AG09309 (cell line): Measurements from ENCODE around the gene PSME1.

Source experiments
- DNase-seq: peaks from one replicate; pipeline ENCODE4 v3.0.0-alpha.2; 2010; ENCODE audit warnings: low read depth
- H3K4me3 ChIP-seq: 2 replicates; pipeline ENCODE4 v1.5.1; 2011; ENCODE audit warnings: mild to moderate bottlenecking, low read depth, low read length, moderate library complexity; ENCODE audit not compliant: control insufficient read depth
- CTCF ChIP-seq: IDR thresholded peaks from 2 replicates; pipeline ENCODE4 v1.5.1; 2011; ENCODE audit warnings: mild to moderate bottlenecking, low read depth, low read length, inconsistent platforms; ENCODE audit not compliant: insufficient read depth, control insufficient read depth; ENCODE audit errors: missing control alignments

The PSME1 gene

GRCh38 chr14:24130380-24130716, 5.6 kb upstream of the PSME1 start, which contains the start of gene FITM1:
FITM1 (plus strand) TSS chr14:24130659; CDS start chr14:24131564, 905 bp downstream.
- no peak within 1 kb of the TSS for H3K4me3 ChIP-seq
- no peak for TF ChIP-seq CTCF
- no peak for DNase-seq

- no peak for DNase-seq
- H3K4me3 ChIP-seq: no peak overlapping the region
- no peak for TF ChIP-seq CTCF
Observed at GRCh38 chr14:24130717-24131548, 5.1 kb upstream of the PSME1 start.

- DNase-seq: no peak
- no peak for TF ChIP-seq CTCF
- H3K4me3 ChIP-seq: no peak overlapping the region
Observed at GRCh38 chr14:24131549-24131966, 4.4 kb upstream of the PSME1 start.

- no peak for TF ChIP-seq CTCF
- H3K4me3 ChIP-seq: no peak overlapping the region
- no peak for DNase-seq
Observed at GRCh38 chr14:24132061-24132685, 3.8 kb upstream of the PSME1 start.

- no peak for DNase-seq
- no peak for TF ChIP-seq CTCF
- no peak overlapping the region for H3K4me3 ChIP-seq
Observed at GRCh38 chr14:24132976-24133375, 3.0 kb upstream of the PSME1 start.

GRCh38 chr14:24133735-24134134, 2.3 kb upstream of the PSME1 start:
- no peak for DNase-seq
- no peak overlapping the region for H3K4me3 ChIP-seq
- TF ChIP-seq CTCF: no peak
